ENCODE results near the gene PTPRN2. TPM values are rescaled to one million over a fixed set of nuclear protein-coding genes. Genes with fewer than 3 reads are reported as not detected.

PTPRN2 gene
- total RNA-seq, 1 donor from 2014 or later: 11.4 TPM

- Mint-ChIP-seq H3K27me3 (no peaks in the 10 kb centered on the region), H3K36me3 (ENCODE audit: insufficient read depth) (peaks cover 6% of the 10 kb centered on the region), H3K4me3 (ENCODE audit: low read depth) (no peak overlapping the region), H3K27ac (no peak overlapping the region), H3K4me1 (ENCODE audit: low read depth) (no peaks in the 10 kb centered on the region), H3K9me3 (ENCODE audit: low read depth) (no peaks in the 10 kb centered on the region)
- no peak for DNase-seq (ENCODE audit: low spot score, unreplicated experiment)
- no peak for TF ChIP-seq CTCF (IDR thresholded peaks at IDR 0.05; ENCODE audit: unreplicated experiment)
Measured at GRCh38 chr7:158620839-158621441, 33.3 kb upstream of the PTPRN2 start.

- H3K36me3 Mint-ChIP-seq (ENCODE audit: insufficient read depth): peaks cover 5% of the 10 kb centered on the region
- no peak for DNase-seq (ENCODE audit: low spot score, unreplicated experiment)
- no peaks in the 10 kb centered on the region for H3K4me1 Mint-ChIP-seq (ENCODE audit: low read depth)
- H3K27me3 Mint-ChIP-seq: no peaks in the 10 kb centered on the region
- no peak overlapping the region for H3K4me3 Mint-ChIP-seq (ENCODE audit: low read depth)
- H3K27ac Mint-ChIP-seq: no peak overlapping the region
- TF ChIP-seq CTCF (IDR thresholded peaks at IDR 0.05; ENCODE audit: unreplicated experiment): no peak
- H3K9me3 Mint-ChIP-seq (ENCODE audit: low read depth): no peaks in the 10 kb centered on the region
Measured at GRCh38 chr7:158620418-158620817, 32.8 kb upstream of the PTPRN2 start.

- Mint-ChIP-seq H3K27ac (no peak overlapping the region), H3K9me3 (ENCODE audit: low read depth) (no peaks in the 10 kb centered on the region), H3K27me3 (no peaks in the 10 kb centered on the region), H3K4me1 (ENCODE audit: low read depth) (no peaks in the 10 kb centered on the region), H3K36me3 (ENCODE audit: insufficient read depth) (peaks cover 5% of the 10 kb centered on the region), H3K4me3 (ENCODE audit: low read depth) (no peak overlapping the region)
- TF ChIP-seq CTCF (IDR thresholded peaks at IDR 0.05; ENCODE audit: unreplicated experiment): no peak
- no peak for DNase-seq (ENCODE audit: low spot score, unreplicated experiment)
Measured at GRCh38 chr7:158618745-158619140, 31.1 kb upstream of the PTPRN2 start.

GRCh38 chr7:158617737-158618128, 30.1 kb upstream of the PTPRN2 start:
- no peak for DNase-seq (ENCODE audit: low spot score, unreplicated experiment)
- TF ChIP-seq CTCF (IDR thresholded peaks at IDR 0.05; ENCODE audit: unreplicated experiment): no peak
- Mint-ChIP-seq H3K27me3 (no peaks in the 10 kb centered on the region), H3K27ac (no peak overlapping the region), H3K36me3 (ENCODE audit: insufficient read depth) (peaks cover 3% of the 10 kb centered on the region), H3K4me3 (ENCODE audit: low read depth) (no peak overlapping the region), H3K9me3 (ENCODE audit: low read depth) (no peaks in the 10 kb centered on the region), H3K4me1 (ENCODE audit: low read depth) (no peaks in the 10 kb centered on the region)

GRCh38 chr7:158616050-158616449, 28.4 kb upstream of the PTPRN2 start:
- TF ChIP-seq CTCF (IDR thresholded peaks at IDR 0.05; ENCODE audit: unreplicated experiment): no peak
- DNase-seq (ENCODE audit: low spot score, unreplicated experiment): no peak
- H3K9me3 Mint-ChIP-seq (ENCODE audit: low read depth): no peaks in the 10 kb centered on the region
- H3K4me3 Mint-ChIP-seq (ENCODE audit: low read depth): no peak overlapping the region
- H3K27me3 Mint-ChIP-seq: no peaks in the 10 kb centered on the region
- peaks cover 3% of the 10 kb centered on the region for H3K36me3 Mint-ChIP-seq (ENCODE audit: insufficient read depth)
- H3K27ac Mint-ChIP-seq: no peak overlapping the region
- no peaks in the 10 kb centered on the region for H3K4me1 Mint-ChIP-seq (ENCODE audit: low read depth)
